Activated CD4-positive, alpha-beta T cell treated with anti-CD3 and anti-CD28 coated beads, Interleukin-2, amount 50 U/mL, for 4 hours (primary cell): ENCODE data around the gene ANKDD1A.
A peak's percentile ranks its signal among the peaks of the same experiment; 100 is the strongest.

Experiments used
- DNase-seq, 2 experiments: peaks; one replicate each; pipeline ENCODE4 v3.0.0-alpha.2; 2020

ANKDD1A gene

DNA sequence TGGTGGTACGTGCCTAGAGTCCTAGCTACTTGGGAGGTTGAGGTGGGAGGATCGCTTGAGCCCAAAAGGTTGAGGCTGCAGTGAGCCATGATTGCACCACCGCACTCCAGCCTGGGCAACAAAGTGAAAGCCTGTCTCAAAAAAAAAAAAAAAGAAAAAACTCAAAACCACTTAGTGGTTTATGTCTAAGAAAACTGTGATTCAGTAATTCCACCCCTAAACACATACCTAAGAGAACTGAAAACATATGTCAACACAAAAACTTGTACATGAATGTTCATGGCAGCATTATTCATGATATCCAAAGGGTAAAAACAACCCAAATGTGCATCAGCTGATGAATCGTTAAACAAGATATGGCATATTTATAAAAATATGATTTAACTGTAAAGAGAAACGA is 63.7 kb downstream of the ANKDD1A start:
- DNase-seq: no peak

DNA sequence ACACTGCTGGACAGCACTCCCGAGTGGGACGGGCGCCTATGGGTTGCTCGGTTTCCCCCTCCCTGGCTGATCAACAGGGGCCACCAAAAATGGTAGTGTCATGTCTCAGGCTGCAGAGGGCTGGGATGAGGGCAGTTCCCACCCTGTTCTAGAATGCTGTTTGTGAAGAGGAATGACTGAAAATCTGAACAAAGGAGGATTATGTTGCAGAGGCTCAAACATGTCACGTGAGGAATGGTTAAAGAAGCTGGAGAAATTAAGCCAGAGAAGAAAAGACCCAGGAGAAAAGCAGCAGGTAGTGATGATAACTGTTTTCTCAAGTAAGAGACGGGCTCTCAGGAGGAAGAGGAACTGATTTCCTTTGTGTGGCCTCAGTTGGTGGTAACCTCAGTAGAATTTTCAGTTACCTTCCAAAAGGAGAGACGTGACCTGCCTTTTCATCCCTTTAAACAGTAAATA is 67.6 kb downstream of the ANKDD1A start:
- DNase-seq: no peak

DNA sequence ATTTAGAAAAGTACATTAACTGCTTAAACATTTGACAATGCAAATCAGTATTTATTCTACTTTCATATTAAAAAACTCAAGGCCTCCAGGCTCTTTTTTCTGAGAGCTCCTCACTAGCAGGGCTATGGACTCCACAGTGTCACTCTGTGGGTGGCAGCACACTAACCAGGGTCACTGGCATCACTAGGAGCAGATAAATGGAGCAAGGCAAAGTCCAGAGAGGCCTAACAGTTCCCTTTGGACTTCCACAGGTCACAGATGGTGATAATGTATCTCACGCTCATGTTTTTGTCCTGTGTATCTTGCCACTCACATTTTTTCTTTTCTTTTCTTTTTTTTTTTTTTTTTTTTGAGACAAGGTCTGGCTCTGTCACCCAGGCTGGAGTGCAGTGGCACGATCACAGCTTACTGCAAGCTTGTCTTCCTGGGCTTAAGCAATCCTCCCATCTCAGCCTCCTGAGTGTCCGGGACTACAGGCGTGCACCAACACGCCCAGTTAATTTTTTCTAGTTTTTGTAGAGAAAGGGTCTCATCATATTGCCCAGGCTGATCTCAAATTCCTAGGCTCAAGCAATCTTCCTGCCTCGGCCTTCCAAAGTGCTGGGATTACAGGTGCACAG is 70.2 kb downstream of the ANKDD1A start:
- no peak for DNase-seq

DNA sequence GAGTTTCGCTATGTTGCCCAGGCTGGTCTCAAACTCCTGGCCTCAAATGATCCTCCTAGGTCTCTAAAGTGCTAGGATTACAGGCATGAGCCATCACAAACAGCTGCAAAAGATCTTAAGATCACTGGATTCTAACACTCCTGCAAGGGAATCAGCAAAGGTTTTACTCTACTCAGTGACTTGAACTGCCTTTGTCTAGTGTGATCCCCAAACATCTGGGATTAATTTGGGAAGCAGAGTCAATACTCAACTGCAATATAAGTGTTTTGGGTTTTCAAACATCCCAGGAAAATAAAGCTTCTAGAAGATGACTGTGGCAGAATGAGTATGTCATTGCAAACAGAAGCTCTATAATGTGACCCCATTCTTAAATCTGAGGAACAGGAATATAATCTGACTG is 70.8 kb downstream of the ANKDD1A start:
- DNase-seq: no peak

DNA sequence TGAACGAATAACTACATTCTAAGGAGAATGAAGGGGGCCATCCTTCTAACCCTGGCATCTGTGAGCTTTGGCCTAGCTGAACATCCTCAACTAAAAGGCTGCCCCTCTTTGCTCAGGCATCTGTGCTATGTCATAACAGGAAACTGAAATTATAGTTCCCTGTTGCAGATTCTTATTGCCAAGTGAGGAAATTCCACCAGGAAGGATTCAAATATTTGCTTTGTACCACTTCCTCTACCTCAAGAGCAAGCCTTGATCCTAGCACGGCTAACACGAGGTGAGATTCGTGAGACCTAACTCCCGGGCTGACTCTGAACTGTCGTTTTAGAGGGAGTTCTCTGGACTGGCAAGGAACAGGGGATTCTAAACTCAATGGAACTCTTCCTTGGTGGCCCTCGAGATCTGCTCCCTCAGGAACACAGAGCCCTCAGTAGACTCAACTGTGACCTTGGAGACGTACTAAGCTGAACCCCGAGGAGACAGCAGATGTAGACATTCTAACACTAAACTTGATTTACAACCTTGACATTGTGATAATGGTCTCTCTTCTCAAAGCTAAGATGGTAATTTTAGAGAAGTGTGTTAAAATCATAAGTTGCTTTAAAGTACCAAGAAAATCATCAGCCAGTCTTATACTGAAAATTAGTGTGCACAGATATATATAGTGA is 73.8 kb downstream of the ANKDD1A start:
- no peak for DNase-seq

DNA sequence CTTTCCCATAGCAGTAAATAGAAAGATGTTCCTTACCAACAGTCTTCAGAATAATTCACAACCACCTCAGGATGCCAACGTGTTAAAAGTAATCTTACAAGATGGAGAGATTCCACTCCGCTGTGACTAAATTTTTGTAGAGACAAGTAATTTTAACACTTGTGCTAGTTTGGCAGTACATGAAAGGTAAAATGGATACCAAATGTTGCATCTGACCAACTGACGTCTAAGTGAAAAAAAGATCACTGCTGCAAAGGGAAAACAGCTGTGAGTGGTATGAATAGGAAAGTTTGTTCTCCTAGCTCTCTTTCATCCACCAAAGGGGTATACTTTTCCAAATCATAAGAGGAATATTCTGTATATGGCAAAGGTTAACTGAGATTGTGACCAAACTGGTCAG is 75.4 kb downstream of the ANKDD1A start:
- DNase-seq: no peak

DNA sequence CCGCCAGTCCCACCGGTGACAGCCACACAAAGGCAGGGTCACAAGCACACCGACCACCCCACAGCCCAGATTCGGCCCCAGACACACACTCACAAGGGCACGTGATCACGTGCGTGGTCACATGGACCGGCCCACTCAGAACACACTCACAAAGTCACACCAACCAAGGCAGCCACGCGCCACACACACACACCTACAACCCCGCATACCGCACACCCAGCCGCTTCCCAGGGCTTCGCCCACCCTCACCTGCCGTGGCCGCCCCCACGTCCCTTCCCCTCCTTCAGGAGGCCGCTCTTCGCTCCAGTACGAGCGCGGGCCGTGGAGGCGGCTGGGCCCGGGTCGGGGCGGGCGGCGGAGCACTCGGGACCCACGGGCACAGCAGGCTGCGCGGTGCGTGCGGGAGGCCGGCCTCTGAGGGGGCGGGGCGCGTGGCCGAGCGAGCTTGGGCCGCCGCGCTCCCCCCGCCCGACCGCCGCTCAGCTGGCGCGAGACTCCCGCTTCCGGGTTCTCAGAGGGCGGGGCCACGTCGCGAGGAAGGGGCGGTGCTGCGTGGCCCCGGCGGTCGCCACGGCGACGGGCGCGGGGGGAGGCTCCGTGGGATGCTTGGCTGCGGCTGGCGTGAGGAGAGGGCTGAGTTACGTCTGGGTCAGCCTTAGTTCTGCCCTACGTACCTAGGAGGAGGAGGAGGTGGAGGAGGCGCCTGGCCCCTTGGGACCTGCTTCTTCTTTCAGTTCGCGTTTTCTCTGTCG is 77.9 kb downstream of the ANKDD1A start, which contains the start of gene SPG21:
SPG21 (minus strand) TSS at position 499 of the 752 bp plus-strand sequence. CDS start 6,345 bp downstream, outside the sequence.
- DNase-seq: peak; percentile 84 to 85

DNA sequence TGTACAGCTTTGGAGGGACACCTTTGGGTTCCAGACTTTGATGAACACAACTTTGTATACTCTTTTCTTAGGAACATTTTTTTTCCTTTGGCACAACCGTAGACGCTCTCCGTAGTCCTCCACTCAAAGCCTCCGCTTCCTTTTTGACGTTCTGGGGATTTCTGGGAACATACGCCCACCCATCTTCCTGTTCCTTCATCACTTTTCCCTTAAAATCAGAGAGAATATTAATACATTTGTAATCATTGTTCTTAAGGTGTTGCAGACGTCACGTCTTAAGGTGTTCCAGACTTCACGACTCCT is 78.4 kb downstream of the ANKDD1A start:
- no peak for DNase-seq

DNA sequence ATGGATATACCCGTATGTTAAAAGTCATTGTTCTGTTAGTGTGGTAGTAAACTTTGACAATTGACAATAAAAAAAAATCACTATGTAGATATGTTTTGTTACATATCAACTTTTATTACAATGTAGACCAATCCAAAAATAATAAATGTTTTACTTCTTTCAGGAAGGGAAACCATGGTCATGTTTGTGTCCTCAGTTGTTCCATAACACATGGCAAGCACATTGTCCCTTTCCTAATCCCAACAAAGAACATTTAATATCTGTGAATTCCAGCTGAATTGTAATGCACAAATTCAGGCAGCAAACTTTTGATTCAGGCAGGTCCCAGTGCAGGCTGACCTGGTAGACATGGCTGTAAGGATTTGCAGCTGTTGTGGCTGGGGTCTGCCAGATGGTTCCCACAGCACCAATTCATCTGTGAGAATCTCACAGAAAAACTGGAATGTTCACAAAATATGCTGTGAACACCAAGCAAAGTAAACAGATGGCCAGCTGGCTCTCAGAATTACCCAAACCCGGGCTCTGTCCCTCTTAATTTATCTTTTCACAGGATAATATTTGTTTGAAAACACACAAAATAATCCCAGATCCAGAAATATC is 79.9 kb downstream of the ANKDD1A start:
- no peak for DNase-seq

DNA sequence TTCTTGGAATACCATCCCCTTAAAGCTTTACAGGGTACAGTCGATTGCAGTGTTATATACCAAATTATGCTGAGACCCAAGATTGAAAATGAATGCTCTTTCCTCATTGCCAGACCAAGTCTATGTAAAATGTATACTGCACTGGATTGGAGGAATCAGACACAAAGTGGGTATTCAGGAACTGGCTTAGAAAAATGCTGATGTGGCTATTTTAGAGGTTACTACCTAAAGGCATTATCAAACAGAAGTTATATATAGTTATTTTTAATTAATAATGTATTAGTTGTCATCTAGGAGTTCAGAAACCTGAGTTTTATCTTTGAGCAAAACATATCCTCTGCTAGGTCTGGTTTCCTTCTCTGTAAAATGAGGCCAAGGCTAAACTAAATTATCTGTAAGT is 81.6 kb downstream of the ANKDD1A start:
- DNase-seq: no peak

DNA sequence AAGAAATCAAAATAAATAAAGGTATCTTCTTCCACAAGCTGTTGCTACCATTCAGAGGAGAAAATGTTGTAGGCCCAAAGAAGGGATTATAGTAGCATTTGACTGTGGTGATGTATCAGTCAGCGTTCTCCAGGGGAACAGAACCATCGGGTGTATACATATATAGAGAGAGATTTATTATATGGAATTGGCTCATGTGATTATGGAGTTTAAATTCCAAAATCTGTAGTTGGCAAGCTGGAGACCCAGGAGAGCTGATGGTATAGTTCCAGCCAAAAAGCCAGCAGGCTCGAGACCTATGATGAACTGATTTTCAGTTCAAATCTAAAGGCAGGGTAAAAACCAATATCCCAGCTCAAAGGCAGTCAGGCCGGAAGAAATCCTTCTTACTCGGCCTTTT is 85.4 kb downstream of the ANKDD1A start:
- no peak for DNase-seq

DNA sequence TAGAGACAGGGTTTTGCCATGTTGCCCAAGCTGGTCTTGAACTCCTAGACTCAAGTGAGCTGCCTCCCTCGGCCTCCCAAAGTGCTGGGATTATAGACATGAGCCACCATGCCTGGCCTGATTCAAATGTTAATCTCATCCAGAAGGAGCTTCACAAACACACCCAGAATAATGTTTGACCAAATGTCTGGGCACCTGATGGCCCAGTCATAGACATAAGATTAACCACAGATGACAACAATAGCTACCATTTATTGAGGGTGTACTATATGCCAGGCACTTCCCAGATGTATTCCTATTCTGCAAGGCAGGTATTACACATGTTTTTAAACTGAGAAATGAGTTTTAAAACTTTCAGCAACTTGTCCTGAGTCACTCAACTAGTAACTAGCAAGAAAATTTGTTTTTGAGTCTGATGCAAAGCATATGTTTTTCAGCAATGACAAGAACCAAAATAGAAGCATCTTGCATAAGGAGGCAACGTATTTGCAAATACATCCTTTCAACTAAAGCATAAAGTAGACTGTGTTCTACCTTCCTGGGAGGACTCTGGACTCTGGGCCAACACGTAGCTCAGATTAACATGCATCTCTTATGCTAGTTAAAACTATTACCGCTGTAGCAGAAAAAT is 86.2 kb downstream of the ANKDD1A start:
- DNase-seq: no peak

DNA sequence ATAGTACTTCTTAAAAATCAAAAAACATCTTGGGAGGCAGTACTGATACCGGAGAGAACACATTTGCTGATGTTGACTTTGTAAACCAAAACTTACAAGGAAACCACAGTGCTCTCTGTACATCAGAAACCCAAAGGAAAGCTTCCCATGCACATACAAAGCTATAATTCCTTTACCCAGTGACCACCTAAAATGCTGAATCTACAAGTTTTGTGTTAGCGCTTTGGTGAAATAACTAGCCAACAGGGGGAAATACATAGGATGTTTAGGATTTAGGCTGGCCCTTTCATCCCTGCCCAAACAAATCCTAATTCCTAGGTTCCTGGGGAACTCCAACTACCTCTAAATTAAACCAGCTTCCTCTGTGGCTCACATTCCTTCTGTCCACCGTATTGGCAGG is 93.3 kb downstream of the ANKDD1A start:
- no peak for DNase-seq

DNA sequence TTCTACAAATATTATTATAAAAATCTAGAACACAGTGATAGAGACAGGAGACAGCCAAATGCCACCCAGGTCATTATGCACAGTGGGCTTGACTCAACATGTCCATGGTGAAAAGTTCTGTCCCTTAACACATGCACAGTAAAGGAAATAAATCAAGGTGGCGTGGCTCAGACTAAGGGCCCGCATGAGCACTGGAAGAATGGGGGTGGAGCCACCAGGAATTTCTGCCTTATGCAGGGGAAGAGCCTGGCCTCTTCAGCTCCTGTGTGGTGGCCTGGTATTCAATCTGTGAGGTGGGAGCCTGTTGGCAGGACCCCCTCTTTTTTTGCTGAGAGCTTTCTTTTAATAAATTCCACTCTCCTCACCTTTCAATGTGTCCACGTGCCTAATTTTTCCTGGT is 95.2 kb downstream of the ANKDD1A start:
- DNase-seq: no peak
